ENCODE data around the gene NACAD.

Gene NACAD

DNA sequence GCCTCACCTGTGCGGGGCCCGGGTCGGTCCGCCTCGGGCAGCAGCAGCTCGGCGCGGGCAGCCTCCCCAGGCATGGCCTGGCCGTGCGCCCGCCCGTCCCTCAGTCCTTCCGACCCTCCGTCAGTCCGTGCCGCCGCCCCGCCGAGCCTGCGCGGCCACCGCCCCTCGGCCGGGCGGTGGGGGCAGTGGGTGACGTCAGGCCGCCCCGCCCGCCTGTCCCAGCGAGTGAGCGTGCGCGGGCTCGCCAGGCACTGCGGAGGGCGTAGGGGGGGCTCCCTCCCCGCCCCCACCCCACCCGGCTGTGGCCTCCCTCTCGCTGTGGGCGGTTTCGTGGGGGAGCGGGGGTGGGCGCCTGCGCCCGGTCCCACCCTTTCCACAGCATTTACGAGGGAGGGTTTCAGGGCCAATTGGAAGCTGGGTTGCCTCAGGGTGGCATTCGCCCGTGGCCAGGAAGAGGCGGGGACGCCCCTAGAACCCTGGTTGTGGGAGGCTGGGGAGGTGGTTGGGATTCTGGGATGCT is at the start of gene NACAD:
Gene NACAD, minus strand, starts transcription at position 149 of the 520 bp plus-strand sequence. Its CDS starts 75 bp downstream, at position 74.
- DNase-seq (ENCODE audit: extremely low read depth, low read depth): no peak
- peak within 1 kb of the TSS; percentile 47 for H3K4me3 ChIP-seq (replicated peaks; ENCODE audit: low read depth, low read length)
- TF ChIP-seq, protein P1, sequence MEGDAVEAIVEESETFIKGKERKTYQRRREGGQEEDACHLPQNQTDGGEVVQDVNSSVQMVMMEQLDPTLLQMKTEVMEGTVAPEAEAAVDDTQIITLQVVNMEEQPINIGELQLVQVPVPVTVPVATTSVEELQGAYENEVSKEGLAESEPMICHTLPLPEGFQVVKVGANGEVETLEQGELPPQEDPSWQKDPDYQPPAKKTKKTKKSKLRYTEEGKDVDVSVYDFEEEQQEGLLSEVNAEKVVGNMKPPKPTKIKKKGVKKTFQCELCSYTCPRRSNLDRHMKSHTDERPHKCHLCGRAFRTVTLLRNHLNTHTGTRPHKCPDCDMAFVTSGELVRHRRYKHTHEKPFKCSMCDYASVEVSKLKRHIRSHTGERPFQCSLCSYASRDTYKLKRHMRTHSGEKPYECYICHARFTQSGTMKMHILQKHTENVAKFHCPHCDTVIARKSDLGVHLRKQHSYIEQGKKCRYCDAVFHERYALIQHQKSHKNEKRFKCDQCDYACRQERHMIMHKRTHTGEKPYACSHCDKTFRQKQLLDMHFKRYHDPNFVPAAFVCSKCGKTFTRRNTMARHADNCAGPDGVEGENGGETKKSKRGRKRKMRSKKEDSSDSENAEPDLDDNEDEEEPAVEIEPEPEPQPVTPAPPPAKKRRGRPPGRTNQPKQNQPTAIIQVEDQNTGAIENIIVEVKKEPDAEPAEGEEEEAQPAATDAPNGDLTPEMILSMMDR (IDR thresholded peaks at IDR 0.05; ENCODE audit: low read depth, low read length, missing control alignments): no peak

DNA sequence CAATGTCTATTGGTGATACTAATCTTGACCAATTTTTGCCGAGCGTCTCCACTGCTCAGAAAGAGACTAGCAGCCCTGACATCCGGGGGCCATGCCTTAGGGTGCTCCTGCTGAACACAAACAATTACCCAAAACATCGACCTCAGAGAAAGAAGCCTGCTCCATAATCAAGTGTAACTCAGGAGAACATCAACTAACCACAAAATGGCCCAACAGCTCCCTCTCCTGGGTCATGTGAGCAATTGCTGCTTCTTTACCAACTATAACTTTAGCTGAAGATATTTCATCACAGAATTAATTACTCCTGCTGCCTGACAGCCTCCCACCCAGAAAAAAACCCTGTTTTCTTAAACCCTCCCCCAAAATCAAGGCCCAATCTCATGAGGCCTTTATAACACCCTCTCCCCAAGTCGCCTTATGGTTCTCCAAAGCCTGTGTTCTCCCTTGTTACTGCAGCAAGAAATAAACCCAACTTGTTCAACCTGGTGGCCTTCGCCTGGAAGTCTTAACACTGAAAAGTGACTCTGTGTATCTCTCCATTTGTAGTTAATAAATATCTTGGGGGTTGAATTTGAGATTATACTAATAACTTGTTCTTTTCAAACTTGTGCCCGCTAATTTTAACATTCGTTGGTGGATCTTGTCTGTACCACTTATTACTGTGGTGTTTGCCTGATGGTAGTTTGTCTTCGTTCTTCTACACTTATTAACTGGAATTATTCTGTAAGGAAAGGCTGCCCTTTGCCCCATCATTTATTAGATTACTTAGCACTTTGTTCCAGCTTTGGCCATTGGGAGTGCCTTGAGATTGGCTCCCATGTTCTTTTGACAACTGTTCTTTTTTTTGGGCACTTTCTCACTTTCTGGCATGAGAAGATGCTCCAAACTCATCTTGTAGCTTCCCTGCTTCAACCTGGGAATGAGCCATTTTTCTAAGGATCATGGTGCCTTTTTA is 47.6 kb upstream of the NACAD start:
- H3K4me3 ChIP-seq (replicated peaks; ENCODE audit: low read depth, low read length): no peak overlapping the region
- TF ChIP-seq, protein P1 (IDR thresholded peaks at IDR 0.05; ENCODE audit: low read depth, low read length, missing control alignments): peak; percentile 86
- peak; percentile 59 for DNase-seq (ENCODE audit: extremely low read depth, low read depth)

DNA sequence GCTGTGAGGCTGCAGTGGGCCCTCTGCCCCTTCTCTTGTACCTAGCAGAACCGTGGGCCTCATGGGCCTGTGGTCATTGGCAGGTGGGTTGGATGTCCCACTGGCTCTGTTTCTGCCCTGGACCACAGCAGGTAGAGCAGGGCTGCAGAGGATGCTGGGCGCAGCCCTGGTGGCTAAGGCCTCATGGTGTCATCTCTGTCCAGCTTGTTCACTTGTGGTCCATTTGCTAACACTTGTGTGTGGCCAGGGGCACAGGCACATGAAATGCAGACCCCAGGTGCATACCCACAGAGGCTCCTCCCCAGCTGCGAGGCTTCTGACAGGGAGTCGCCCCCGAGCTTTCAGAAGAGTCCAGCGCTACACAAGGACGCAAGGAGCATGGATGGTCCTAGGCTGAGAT is 45.1 kb upstream of the NACAD start:
- no peak for DNase-seq (ENCODE audit: extremely low read depth, low read depth)
- TF ChIP-seq, protein P1 (IDR thresholded peaks at IDR 0.05; ENCODE audit: low read depth, low read length, missing control alignments): no peak
- H3K4me3 ChIP-seq (replicated peaks; ENCODE audit: low read depth, low read length): no peak overlapping the region

GRCh38 chr7:45133352-45133751 is 44.6 kb upstream of the NACAD start:
- H3K4me3 ChIP-seq (replicated peaks; ENCODE audit: low read depth, low read length): no peak overlapping the region
- TF ChIP-seq, protein P1 (IDR thresholded peaks at IDR 0.05; ENCODE audit: low read depth, low read length, missing control alignments): no peak
- no peak for DNase-seq (ENCODE audit: extremely low read depth, low read depth)

DNA sequence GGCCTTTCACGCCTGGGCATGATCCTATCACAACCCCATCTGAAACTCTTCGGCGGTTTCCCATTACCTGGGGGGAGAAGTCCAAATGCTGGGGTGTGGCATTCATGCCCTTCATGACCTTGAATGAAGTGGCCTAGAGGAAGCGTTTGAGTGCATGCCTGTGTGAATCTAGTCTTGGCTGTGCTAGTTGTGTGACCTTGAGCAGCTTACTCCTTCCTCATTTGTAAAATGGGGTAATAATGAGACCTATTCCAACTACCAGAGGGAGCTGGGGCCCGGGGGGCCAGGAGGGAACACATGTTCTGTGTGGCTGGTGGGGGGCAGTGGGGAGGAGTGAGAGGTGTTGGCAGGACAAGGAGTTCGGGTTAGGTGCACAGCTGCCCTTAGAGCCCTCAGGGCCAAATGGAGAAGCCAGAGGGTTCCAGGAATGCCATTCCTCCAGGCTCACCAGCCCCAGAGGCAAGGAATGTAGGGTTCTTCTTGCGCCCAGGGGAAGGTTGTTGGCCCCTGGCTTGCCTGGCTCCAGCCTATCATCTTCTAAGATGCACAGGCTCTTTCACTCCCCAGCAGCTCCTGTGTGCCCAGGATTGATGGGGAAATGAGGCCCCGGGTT is 44.0 kb upstream of the NACAD start:
- TF ChIP-seq, protein P1 (IDR thresholded peaks at IDR 0.05; ENCODE audit: low read depth, low read length, missing control alignments): no peak
- no peak for DNase-seq (ENCODE audit: extremely low read depth, low read depth)
- no peak overlapping the region for H3K4me3 ChIP-seq (replicated peaks; ENCODE audit: low read depth, low read length)

- no peak overlapping the region for H3K4me3 ChIP-seq (replicated peaks; ENCODE audit: low read depth, low read length)
- TF ChIP-seq, protein P1 (IDR thresholded peaks at IDR 0.05; ENCODE audit: low read depth, low read length, missing control alignments): no peak
- no peak for DNase-seq (ENCODE audit: extremely low read depth, low read depth)
Measured at GRCh38 chr7:45131891-45132290, 43.1 kb upstream of the NACAD start.

Measured in HFF-Myc (cell line).